H9 (cell line): ENCODE results near the gene ME3. TPM values are rescaled to one million over a fixed set of nuclear protein-coding genes. Genes with fewer than 3 reads are reported as not detected.

Source experiments
- DNase-seq: peaks from one replicate; pipeline ENCODE4 v3.0.0-alpha.2; 2017
- H2AFZ ChIP-seq: one replicate; pipeline ENCODE4 v1.6.1; 2013; ENCODE audit warnings: mild to moderate bottlenecking, low read length, control low read depth, moderate library complexity
- H2AK5ac ChIP-seq: 2 replicates; pipeline ENCODE4 v1.6.1; 2013; ENCODE audit warnings: low read length, control low read depth, mixed read lengths; ENCODE audit not compliant: insufficient read length
- H2BK120ac ChIP-seq: one replicate; pipeline ENCODE4 v1.6.1; 2013; ENCODE audit warnings: low read depth, mild to moderate bottlenecking, low read length, control low read depth, inconsistent platforms; ENCODE audit not compliant: poor library complexity, severe bottlenecking
- H2BK12ac ChIP-seq: 2 replicates; pipeline ENCODE4 v1.6.1; 2013; ENCODE audit warnings: low read length, control low read depth, mixed read lengths, low read depth; ENCODE audit not compliant: insufficient read length
- H2BK15ac ChIP-seq: 2 replicates; pipeline ENCODE4 v1.6.1; 2013; ENCODE audit warnings: low read depth, low read length, control low read depth
- H2BK20ac ChIP-seq: one replicate; pipeline ENCODE4 v1.6.1; 2013; ENCODE audit warnings: low read depth, mild to moderate bottlenecking, low read length, control low read depth, inconsistent platforms; ENCODE audit not compliant: poor library complexity, severe bottlenecking
- H2BK5ac ChIP-seq: 2 replicates; pipeline ENCODE4 v1.6.1; 2013; ENCODE audit warnings: low read length, control low read depth, mixed read lengths; ENCODE audit not compliant: insufficient read length
- H3K14ac ChIP-seq: 2 replicates; pipeline ENCODE4 v1.6.1; 2013; ENCODE audit warnings: low read length, control low read depth; ENCODE audit not compliant: insufficient read depth
- H3K18ac ChIP-seq: 2 replicates; pipeline ENCODE4 v1.6.1; 2013; ENCODE audit warnings: low read depth, mild to moderate bottlenecking, mixed read lengths, low read length, control low read depth; ENCODE audit not compliant: insufficient read length
- H3K23ac ChIP-seq: 2 replicates; pipeline ENCODE4 v1.6.1; 2013; ENCODE audit warnings: low read length, control low read depth, mixed read lengths, low read depth; ENCODE audit not compliant: insufficient read length
- H3K23me2 ChIP-seq: 2 replicates; pipeline ENCODE4 v1.6.1; 2013; ENCODE audit warnings: low read depth, mild to moderate bottlenecking, mixed read lengths, low read length, control low read depth; ENCODE audit not compliant: insufficient read length, poor library complexity, severe bottlenecking
- H3K27ac ChIP-seq: 2 replicates; pipeline ENCODE4 v1.5.1; 2013; ENCODE audit warnings: low read length, control low read depth, mixed read lengths, low read depth; ENCODE audit not compliant: insufficient read length
- H3K27me3 ChIP-seq: 2 replicates; pipeline ENCODE4 v1.6.1; 2013; ENCODE audit warnings: low read length, control low read depth, inconsistent platforms; ENCODE audit not compliant: insufficient read depth
- H3K4ac ChIP-seq: 2 replicates; pipeline ENCODE4 v1.6.1; 2013; ENCODE audit warnings: low read depth, mild to moderate bottlenecking, control low read depth, inconsistent platforms, low read length, moderate library complexity
- H3K4me1 ChIP-seq: 2 replicates; pipeline ENCODE4 v1.6.1; 2013; ENCODE audit warnings: low read length, control low read depth, inconsistent platforms; ENCODE audit not compliant: insufficient read depth
- H3K4me2 ChIP-seq: 2 replicates; pipeline ENCODE4 v1.6.1; 2013; ENCODE audit warnings: low read length, control low read depth, mixed read lengths; ENCODE audit not compliant: insufficient read length, insufficient read depth
- H3K56ac ChIP-seq: 2 replicates; pipeline ENCODE4 v1.6.1; 2013; ENCODE audit warnings: low read depth, mild to moderate bottlenecking, mixed read lengths, low read length, control low read depth; ENCODE audit not compliant: insufficient read length
- H3K79me1 ChIP-seq: 2 replicates; pipeline ENCODE4 v1.6.1; 2013; ENCODE audit warnings: low read depth, mild to moderate bottlenecking, moderate library complexity, low read length, control low read depth, inconsistent platforms; ENCODE audit not compliant: insufficient read depth, poor library complexity, severe bottlenecking
- H3K79me2 ChIP-seq: 2 replicates; pipeline ENCODE4 v1.6.1; 2013; ENCODE audit warnings: low read length, control low read depth, inconsistent platforms; ENCODE audit not compliant: insufficient read depth
- H3K9ac ChIP-seq: 2 replicates; pipeline ENCODE4 v1.6.1; 2013; ENCODE audit warnings: low read length, control low read depth, mixed read lengths; ENCODE audit not compliant: insufficient read length; ENCODE audit errors: extremely low read depth
- H3K9me3 ChIP-seq: one replicate; pipeline ENCODE4 v1.6.1; 2013; ENCODE audit warnings: low read depth, low read length, inconsistent platforms; ENCODE audit not compliant: control insufficient read depth
- H3T11ph ChIP-seq: one replicate; pipeline ENCODE4 v1.6.1; 2013; ENCODE audit warnings: mild to moderate bottlenecking, low read length, control low read depth, inconsistent platforms
- H4K20me1 ChIP-seq: one replicate; pipeline ENCODE4 v1.6.1; 2013; ENCODE audit not compliant: control insufficient read depth, insufficient read length, insufficient read depth
- H4K5ac ChIP-seq: 2 replicates; pipeline ENCODE4 v1.6.1; 2013; ENCODE audit warnings: low read depth, mild to moderate bottlenecking, mixed read lengths, low read length, control low read depth; ENCODE audit not compliant: insufficient read length
- H4K8ac ChIP-seq: replicated peaks from 2 replicates; pipeline ENCODE4 v1.6.1; 2013; ENCODE audit warnings: low read length, control low read depth, mixed read lengths, low read depth; ENCODE audit not compliant: insufficient read length
- H4K91ac ChIP-seq: 2 replicates; pipeline ENCODE4 v1.6.1; 2013; ENCODE audit warnings: low read depth, mild to moderate bottlenecking, moderate library complexity, mixed read lengths, low read length, control low read depth; ENCODE audit not compliant: insufficient read length
- H3K27ac Mint-ChIP-seq, 3 experiments: 2 replicates in 2 of 3; 3 replicates in 1 of 3; pipeline ENCODE4 v1.8.0; 2020 to 2021; ENCODE audit warnings: mixed read lengths in 3 of 3, mild to moderate bottlenecking in 1 of 3, moderate library complexity in 1 of 3
- H3K27me3 Mint-ChIP-seq: 2 replicates; pipeline ENCODE4 v1.8.0; 2021; ENCODE audit warnings: low read depth, mild to moderate bottlenecking, moderate library complexity, mixed read lengths
- H3K36me3 Mint-ChIP-seq, 3 experiments: 2 replicates in 2 of 3; 3 replicates in 1 of 3; pipeline ENCODE4 v1.8.0; 2020 to 2021; ENCODE audit warnings: low read depth in 3 of 3, mixed read lengths in 3 of 3; ENCODE audit not compliant: insufficient read depth in 1 of 3
- H3K4me1 Mint-ChIP-seq, 2 experiments: 2 replicates each; pipeline ENCODE4 v1.8.0; 2020; ENCODE audit warnings: mixed read lengths in 2 of 2
- H3K4me3 Mint-ChIP-seq, 2 experiments: 2 replicates in 1 of 2; 3 replicates in 1 of 2; pipeline ENCODE4 v1.8.0; 2020 to 2021; ENCODE audit warnings: mild to moderate bottlenecking in 2 of 2, mixed read lengths in 2 of 2, moderate library complexity in 1 of 2
- H3K9me3 Mint-ChIP-seq, 2 experiments: 2 replicates in 1 of 2; 3 replicates in 1 of 2; pipeline ENCODE4 v1.8.0; 2020; ENCODE audit warnings: mild to moderate bottlenecking in 2 of 2, mixed read lengths in 2 of 2, moderate library complexity in 1 of 2
- CTCF ChIP-seq: fragments of 200-600 bp; sonication (generic); conservative IDR thresholded peaks from 3 replicates; pipeline ENCODE4 v1.8.0; 2021; ENCODE audit warnings: antibody characterized with exemption, mild to moderate bottlenecking
- WGBS: extraction: QIAGEN DNeasy Blood & Tissue Kit; methylation state at CpG from one replicate; pipeline ENCODE4 v1.1.7; 2013; ENCODE audit warnings: missing lambda C conversion rate, low lambda C conversion rate, mixed read lengths; ENCODE audit not compliant: insufficient read length; ENCODE audit errors: extremely low coverage; 5-methylcytosine and 5-hydroxymethylcytosine counted together
- total RNA-seq: library from RNA; stranded (reverse); gene quantifications from 2 replicates; pipeline ENCODE4 v1.2.1, GENCODE V29; 2021

ME3 gene
- total RNA-seq, 1 experiment from 2014 or later: 2.8 TPM

GRCh38 chr11:86703987-86704386, 31.6 kb upstream of the ME3 start:
- no peak overlapping the region for H3K18ac ChIP-seq
- no peak overlapping the region for H2BK120ac ChIP-seq
- no peak overlapping the region for H3K14ac ChIP-seq
- Mint-ChIP-seq H3K27ac (peak overlapping the region in 1 of 3 experiments; percentile 9; a peak in 1 of 7 replicates), H3K36me3 (no peaks in the 10 kb centered on the region), H3K4me1 (peaks cover 14 to 24% of the 10 kb centered on the region in 2 experiments), H3K27me3 (no peaks in the 10 kb centered on the region), H3K4me3 (no peak overlapping the region; a peak in 1 of 5 replicates), H3K9me3 (no peaks in the 10 kb centered on the region)
- no peaks in the 10 kb centered on the region for H3K4me1 ChIP-seq
- no peak overlapping the region for H3K56ac ChIP-seq
- no peaks in the 10 kb centered on the region for H3K9me3 ChIP-seq
- no peak overlapping the region for H3K4me2 ChIP-seq
- no peak overlapping the region for H3T11ph ChIP-seq
- H2BK5ac ChIP-seq: no peak overlapping the region
- H4K8ac ChIP-seq: no peak overlapping the region
- no peaks in the 10 kb centered on the region for H3K79me1 ChIP-seq
- no peak for DNase-seq
- no peak overlapping the region for H2BK15ac ChIP-seq
- no peak overlapping the region for H4K91ac ChIP-seq
- H3K23me2 ChIP-seq: no peaks in the 10 kb centered on the region
- no peak overlapping the region for H2AK5ac ChIP-seq
- no peak overlapping the region for H3K27ac ChIP-seq
- no peak overlapping the region for H2AFZ ChIP-seq
- no peak overlapping the region for H3K4ac ChIP-seq
- H4K20me1 ChIP-seq: no peaks in the 10 kb centered on the region
- no CpG with 5 or more reads among the region's 7 CpGs for WGBS
- no peak overlapping the region for H2BK20ac ChIP-seq
- TF ChIP-seq CTCF: no peak
- H3K23ac ChIP-seq: no peak overlapping the region
- H4K5ac ChIP-seq: no peak overlapping the region
- H3K27me3 ChIP-seq: no peaks in the 10 kb centered on the region
- H3K79me2 ChIP-seq: no peaks in the 10 kb centered on the region
- H3K9ac ChIP-seq: no peak overlapping the region
- no peak overlapping the region for H2BK12ac ChIP-seq
